ENCODE data around the gene HOXB8.

Gene HOXB8

GRCh38 chr17:48596000-48596734 is 18.9 kb downstream of the HOXB8 start:
- DNase-seq, result no peak

- DNase-seq, result no peak
These were observed 19.7 kb downstream of the HOXB8 start for GRCh38 chr17:48595278-48595999.

- DNase-seq, result no peak
These were observed 20.4 kb downstream of the HOXB8 start for GRCh38 chr17:48594538-48595277.

GRCh38 chr17:48593840-48594537 is 21.1 kb downstream of the HOXB8 start:
- DNase-seq, result peak; percentile 76

GRCh38 chr17:48593126-48593829 is 21.8 kb downstream of the HOXB8 start, which contains the start of gene HOXB5:
Gene HOXB5 (minus strand): TSS chr17:48593779. CDS start chr17:48593682, 97 bp downstream.
- DNase-seq, result no peak

- no peak for DNase-seq
These were observed 22.5 kb downstream of the HOXB8 start for GRCh38 chr17:48592577-48592976.

GRCh38 chr17:48592057-48592514 is 23.0 kb downstream of the HOXB8 start:
- no peak for DNase-seq

GRCh38 chr17:48591255-48592056 is 23.6 kb downstream of the HOXB8 start:
- DNase-seq, result no peak

- DNase-seq, result no peak
These were observed 24.4 kb downstream of the HOXB8 start for GRCh38 chr17:48590607-48591161.

GRCh38 chr17:48589831-48590606 is 25.1 kb downstream of the HOXB8 start, which contains the start of gene HOXB3:
Gene HOXB3 (minus strand): TSS chr17:48590241. CDS start chr17:48552474, 37,767 bp downstream.
- DNase-seq, result no peak

GRCh38 chr17:48589060-48589830 is 25.8 kb downstream of the HOXB8 start:
- DNase-seq, result no peak

GRCh38 chr17:48588528-48588927 is 26.6 kb downstream of the HOXB8 start:
- no peak for DNase-seq

GRCh38 chr17:48588074-48588415 is 27.0 kb downstream of the HOXB8 start:
- DNase-seq, result no peak

GRCh38 chr17:48587276-48588073 is 27.6 kb downstream of the HOXB8 start:
- DNase-seq, result no peak

- DNase-seq, result no peak
These were observed 28.5 kb downstream of the HOXB8 start for GRCh38 chr17:48586355-48587258.

GRCh38 chr17:48584223-48584741 is 30.8 kb downstream of the HOXB8 start:
- no peak for DNase-seq

- no peak for DNase-seq
These were observed 31.3 kb downstream of the HOXB8 start for GRCh38 chr17:48583708-48584222.

Measured in activated T-cell treated with anti-CD3 and anti-CD28 coated beads for 4 hours (primary cell).